Psoas muscle (tissue), 8 donors: Measurements from ENCODE around the gene KREMEN2. TPM values are rescaled to one million over a fixed set of nuclear protein-coding genes. Genes with fewer than 3 reads are reported as not detected.

Experiments
- ATAC-seq, 4 donors: fragments of 200-7000 bp; cut with Tn5 transposase; one replicate each; pipeline ENCODE4 v1.9.1; 2020; ENCODE audit warnings: moderate library complexity in 3 of 4, mild to moderate bottlenecking in 2 of 4
- DNase-seq, 2 donors: peaks; one replicate each; pipeline ENCODE4 v3.0.0-alpha.2; 2020
- H3K27ac ChIP-seq: fragments of 200-600 bp; one replicate; pipeline ENCODE4 v1.8.0; 2022
- H3K27me3 ChIP-seq, 3 donors: fragments of 200-600 bp in 1 of 3; one replicate each; pipeline versions ENCODE4 v1.6.1 to v1.8.0; 2013 to 2022; ENCODE audit warnings: low read length in 2 of 3, mild to moderate bottlenecking in 2 of 3, moderate library complexity in 1 of 3; ENCODE audit not compliant: insufficient read depth in 3 of 3
- H3K36me3 ChIP-seq, 2 donors: fragments of 200-600 bp in 1 of 2; one replicate each; pipeline versions ENCODE4 v1.6.1 to v1.8.0; 2013 to 2022; ENCODE audit warnings: low read depth in 1 of 2, mild to moderate bottlenecking in 1 of 2, moderate library complexity in 1 of 2; ENCODE audit not compliant: insufficient read depth in 1 of 2
- H3K4me1 ChIP-seq: fragments of 200-600 bp; one replicate; pipeline ENCODE4 v1.8.0; 2022
- H3K4me3 ChIP-seq: fragments of 200-600 bp; one replicate; pipeline ENCODE4 v1.8.0; 2022; ENCODE audit warnings: mild to moderate bottlenecking
- H3K9me3 ChIP-seq: fragments of 200-600 bp; one replicate; pipeline ENCODE4 v1.8.0; 2022
- WGBS, 3 donors: extraction: QIAGEN DNeasy Blood & Tissue Kit; methylation state at CpG; one replicate each; pipeline versions ENCODE4 v1.1.6 to v1.1.7; 2013; 5-methylcytosine and 5-hydroxymethylcytosine counted together
- intact Hi-C, 2 donors: fragments of 100-400 bp; cut with DNase I; formaldehyde crosslinking; loops; one replicate each; pipeline versions ENCODE4 v1.11.0 to v1.14.2; 2022
- polyA plus RNA-seq, 3 donors: library from polyadenylated mRNA; stranded (reverse); fragments of 200-250 nt; gene quantifications; one replicate each; pipeline ENCODE4 v1.2.3, GENCODE V29; 2013
- total RNA-seq, 4 donors: library from RNA; stranded (reverse); fragmentation: NEBNext Ultra II Directional in 2 of 4; extraction: Animal tissue kit (Norgen Biotek cat#: 25700) in 2 of 4; gene quantifications; one replicate each; pipeline versions ENCODE4 v1.2.1 to v1.2.4, GENCODE V29; 2021 to 2023
- TF ChIP-seq, protein P1 (sequence below): fragments of 200-600 bp; IDR thresholded peaks from one replicate; pipeline ENCODE4 v1.8.0; 2022; ENCODE audit warnings: antibody characterized with exemption
- donor health status: healthy with polysubstance abuse.
- donor health status: DM: no; HTN: no; CAD: no; lungs with moderate emphysema.
- donor health status: Bipolar disorder and iron deficiency.
- donor health status: healthy.
- donor health status: DM: yes; HTN: yes; CAD: no.
- donor health status: DM: no; HTN: no; CAD: no.
- donor health status: DM: no; HTN: no; CAD: no.
- donor health status: DM: yes; HTN: yes; CAD: no.

KREMEN2 gene
- total and polyA plus RNA-seq, 7 donors = 0.01 to 0.04 TPM; not detected in 5

GRCh38 chr16:2948807-2949704, 15.0 kb upstream of the KREMEN2 start:
- H3K9me3 ChIP-seq = no peaks in the 10 kb centered on the region
- H3K36me3 ChIP-seq = peaks cover 0 to 34% of the 10 kb centered on the region in 2 donors
- no peak overlapping the region for H3K4me3 ChIP-seq
- WGBS, 3 donors = 39 to 67% (median 41%) methylated on average over 36 of the region's 36 CpGs
- peak in 1 of 2 donors; percentile 39 for DNase-seq
- H3K4me1 ChIP-seq = peaks cover 20% of the 10 kb centered on the region
- peak; percentile 46 to 79 (median 60) for ATAC-seq
- no peaks in the 10 kb centered on the region for H3K27me3 ChIP-seq
- TF ChIP-seq, protein P1, sequence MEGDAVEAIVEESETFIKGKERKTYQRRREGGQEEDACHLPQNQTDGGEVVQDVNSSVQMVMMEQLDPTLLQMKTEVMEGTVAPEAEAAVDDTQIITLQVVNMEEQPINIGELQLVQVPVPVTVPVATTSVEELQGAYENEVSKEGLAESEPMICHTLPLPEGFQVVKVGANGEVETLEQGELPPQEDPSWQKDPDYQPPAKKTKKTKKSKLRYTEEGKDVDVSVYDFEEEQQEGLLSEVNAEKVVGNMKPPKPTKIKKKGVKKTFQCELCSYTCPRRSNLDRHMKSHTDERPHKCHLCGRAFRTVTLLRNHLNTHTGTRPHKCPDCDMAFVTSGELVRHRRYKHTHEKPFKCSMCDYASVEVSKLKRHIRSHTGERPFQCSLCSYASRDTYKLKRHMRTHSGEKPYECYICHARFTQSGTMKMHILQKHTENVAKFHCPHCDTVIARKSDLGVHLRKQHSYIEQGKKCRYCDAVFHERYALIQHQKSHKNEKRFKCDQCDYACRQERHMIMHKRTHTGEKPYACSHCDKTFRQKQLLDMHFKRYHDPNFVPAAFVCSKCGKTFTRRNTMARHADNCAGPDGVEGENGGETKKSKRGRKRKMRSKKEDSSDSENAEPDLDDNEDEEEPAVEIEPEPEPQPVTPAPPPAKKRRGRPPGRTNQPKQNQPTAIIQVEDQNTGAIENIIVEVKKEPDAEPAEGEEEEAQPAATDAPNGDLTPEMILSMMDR = no peak
- intact Hi-C loops = no loop called here
- peak overlapping the region; percentile 55 for H3K27ac ChIP-seq

GRCh38 chr16:2949705-2950352, 14.2 kb upstream of the KREMEN2 start:
- Histone ChIP-seq H3K27me3 (peaks cover 0 to 5% (median 0%) of the 10 kb centered on the region in 3 donors), H3K36me3 (peaks cover 0 to 26% of the 10 kb centered on the region in 2 donors), H3K27ac (peak overlapping the region; percentile 55), H3K4me1 (peaks cover 20% of the 10 kb centered on the region), H3K4me3 (no peak overlapping the region), H3K9me3 (no peaks in the 10 kb centered on the region)
- intact Hi-C loops = no loop called here
- WGBS, 3 donors = 82 to 91% (median 86%) methylated on average over 18 to 19 of the region's 19 CpGs
- peak in 3 of 4 donors; percentile 9 to 16 (median 10) for ATAC-seq
- TF ChIP-seq, protein P1 = no peak
- peak in 1 of 2 donors; percentile 28 for DNase-seq

GRCh38 chr16:2950353-2950724, 13.7 kb upstream of the KREMEN2 start:
- intact Hi-C loops = no loop called here
- Histone ChIP-seq H3K27me3 (peaks cover 0 to 6% (median 3%) of the 10 kb centered on the region in 3 donors), H3K4me1 (peaks cover 20% of the 10 kb centered on the region), H3K4me3 (no peak overlapping the region), H3K36me3 (peaks cover 0 to 24% of the 10 kb centered on the region in 2 donors), H3K27ac (no peak overlapping the region), H3K9me3 (no peaks in the 10 kb centered on the region)
- no peak for ATAC-seq
- DNase-seq = peak in 1 of 2 donors; percentile 27
- TF ChIP-seq, protein P1 = no peak
- 91 to 95% (median 94%) methylated on average over 12 to 13 of the region's 13 CpGs for WGBS, 3 donors

DNA sequence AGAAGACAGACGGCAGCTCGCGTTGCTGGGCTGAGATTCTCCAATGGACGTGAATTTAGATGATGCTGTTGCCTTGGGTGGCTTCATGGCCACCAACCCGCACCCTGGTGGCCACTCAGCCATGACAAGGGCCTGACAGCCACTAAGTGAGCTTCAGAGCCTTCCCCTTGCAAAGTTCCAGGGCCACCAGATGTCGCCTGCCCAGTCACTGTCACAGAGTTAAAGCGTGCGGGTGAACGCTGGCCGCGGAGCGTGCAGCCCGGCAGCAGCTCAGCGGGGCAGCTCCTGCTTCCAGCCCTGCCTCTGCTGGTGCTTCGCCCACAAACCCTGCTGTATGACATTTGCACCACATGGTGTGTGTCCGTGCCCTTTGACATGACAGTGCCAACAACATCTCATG, 13.3 kb upstream of the KREMEN2 start:
- ATAC-seq (no peak), DNase-seq (peak in 1 of 2 donors; percentile 23)
- H3K9me3 ChIP-seq = no peaks in the 10 kb centered on the region
- no peak overlapping the region for H3K27ac ChIP-seq
- H3K36me3 ChIP-seq = peaks cover 0 to 24% of the 10 kb centered on the region in 2 donors
- WGBS, 3 donors = 78 to 89% (median 86%) methylated on average over 16 of the region's 16 CpGs
- peaks cover 0 to 7% (median 6%) of the 10 kb centered on the region in 3 donors for H3K27me3 ChIP-seq
- TF ChIP-seq, protein P1 = no peak
- no peak overlapping the region for H3K4me3 ChIP-seq
- peaks cover 20% of the 10 kb centered on the region for H3K4me1 ChIP-seq
- intact Hi-C loops = no loop called here
